HepG2 (cell line): ENCODE data around the gene HDGF. TPM values are rescaled to one million over a fixed set of nuclear protein-coding genes. Genes with fewer than 3 reads are reported as not detected.

Experiments
- ARID5B ChIP-seq: IDR thresholded peaks from 2 replicates; pipeline ENCODE4 v1.4.0; 2020; ENCODE audit warnings: mild to moderate bottlenecking, missing genetic modification reagents
- ATAD3A ChIP-seq: sonication (generic); formaldehyde crosslinking; IDR thresholded peaks from 2 replicates; pipeline ENCODE4 v1.4.0; 2020; ENCODE audit warnings: missing genetic modification reagents
- ETS1 ChIP-seq: sonication (generic); formaldehyde crosslinking; IDR thresholded peaks from 2 replicates; pipeline ENCODE4 v1.4.0; 2020; ENCODE audit warnings: missing genetic modification reagents
- FOXP1 ChIP-seq, 2 experiments: fragments of 450-650 bp in 1 of 2; IDR thresholded peaks; 2 replicates each; pipeline ENCODE4 v1.6.1; 2017 to 2018; ENCODE audit warnings: antibody characterized with exemption in 1 of 2
- HCFC1 ChIP-seq: fragments of 150-350 bp; IDR thresholded peaks from 2 replicates; pipeline ENCODE4 v1.6.1; 2014; ENCODE audit warnings: low read depth, low read length
- HMGA1 ChIP-seq: sonication (generic); formaldehyde crosslinking; conservative IDR thresholded peaks from 2 replicates; pipeline ENCODE4 v1.4.0; 2020; ENCODE audit warnings: missing genetic modification reagents
- HNRNPLL ChIP-seq: fragments of 200-400 bp; formaldehyde crosslinking; IDR thresholded peaks from 2 replicates; pipeline ENCODE4 v1.6.1; 2017; ENCODE audit warnings: mild to moderate bottlenecking, low read depth, low read length; ENCODE audit not compliant: poor library complexity, severe bottlenecking
- MTERF4 ChIP-seq: sonication (generic); formaldehyde crosslinking; IDR thresholded peaks from 2 replicates; pipeline ENCODE4 v1.8.0; 2023; ENCODE audit warnings: mild to moderate bottlenecking, missing genetic modification reagents
- NCOA2 ChIP-seq: sonication (generic); formaldehyde crosslinking; IDR thresholded peaks from 2 replicates; pipeline ENCODE4 v1.8.0; 2022; ENCODE audit warnings: inconsistent platforms
- POGK ChIP-seq: sonication (generic); formaldehyde crosslinking; conservative IDR thresholded peaks from 2 replicates; pipeline ENCODE4 v1.8.0; 2022; ENCODE audit warnings: mild to moderate bottlenecking, moderate library complexity, missing genetic modification reagents
- SMAD1 ChIP-seq: sonication (generic); formaldehyde crosslinking; IDR thresholded peaks from 2 replicates; pipeline ENCODE4 v1.4.0; 2020; ENCODE audit warnings: missing genetic modification reagents, low read depth, mild to moderate bottlenecking, borderline replicate concordance
- SPEN ChIP-seq: sonication (generic); formaldehyde crosslinking; IDR thresholded peaks from 2 replicates; pipeline ENCODE4 v1.5.1; 2020; ENCODE audit warnings: low read depth, mild to moderate bottlenecking, missing genetic modification reagents
- ZFP37 ChIP-seq: sonication (generic); formaldehyde crosslinking; IDR thresholded peaks from 2 replicates; pipeline ENCODE4 v1.4.0; 2020; ENCODE audit warnings: missing genetic modification reagents, borderline replicate concordance
- ZNF124 ChIP-seq: sonication (generic); formaldehyde crosslinking; IDR thresholded peaks from 2 replicates; pipeline ENCODE4 v1.4.0; 2020; ENCODE audit warnings: missing genetic modification reagents
- ZNF3 ChIP-seq: IDR thresholded peaks from 2 replicates; pipeline ENCODE4 v1.7.0; 2017; ENCODE audit warnings: inconsistent platforms
- ZNF780A ChIP-seq: sonication (generic); formaldehyde crosslinking; IDR thresholded peaks from 2 replicates; pipeline ENCODE4 v1.8.0; 2022; ENCODE audit warnings: mild to moderate bottlenecking, missing genetic modification reagents, moderate library complexity
- ZSCAN5A ChIP-seq: sonication (generic); formaldehyde crosslinking; IDR thresholded peaks from 2 replicates; pipeline ENCODE4 v1.8.0; 2022; ENCODE audit warnings: mild to moderate bottlenecking, missing genetic modification reagents, borderline replicate concordance
- polyA plus RNA-seq, 8 experiments: library from polyadenylated mRNA; depleted of rRNA in 3 of 8; stranded (reverse) in 7 of 8; unstranded in 1 of 8; fragments of >200 nt; fragmentation: Illumina TruSeq in 4 of 8; extraction: Trizol in 4 of 8; gene quantifications; 2 replicates each; pipeline versions ENCODE4 v1.2.1 to v1.2.3, GENCODE V29; 2011 to 2016; ENCODE audit warnings: low read depth in 4 of 8, missing spikeins in 1 of 8, mixed read lengths in 1 of 8; ENCODE audit not compliant: insufficient read depth in 1 of 8
- total RNA-seq, 5 experiments: library from RNA; depleted of rRNA; stranded (reverse); fragments of >200 nt; fragmentation: Illumina TruSeq; extraction: Trizol; gene quantifications; 2 replicates each; pipeline ENCODE4 v1.2.3, GENCODE V29; 2016; ENCODE audit warnings: low read depth in 1 of 5

Gene HDGF
- total and polyA plus RNA-seq, 2 of the 13 experiments (the other 11 are each of a cell fraction or from before 2014, with no cell fraction given) = 156 to 196 TPM

GRCh38 chr1:156751757-156752481 lies 444 bp upstream of the HDGF start (continued):
- TF ChIP-seq ZSCAN5A (CRISPR knock-in tag) = no peak
- no peak for TF ChIP-seq ZNF780A (CRISPR knock-in tag)
- TF ChIP-seq HNRNPLL = peak; percentile 65
- no peak for TF ChIP-seq ZFP37
- TF ChIP-seq POGK = peak; percentile 71; the same call in 1 of the 2 replicates
- no peak for TF ChIP-seq HMGA1 (CRISPR knock-in tag)
- peak; percentile 38; the same call in 1 of the 2 replicates for TF ChIP-seq ZNF124 (CRISPR knock-in tag)
- peak; percentile 43; the same call in 1 of the 2 replicates for TF ChIP-seq ARID5B (CRISPR knock-in tag)
- 0 out of 2 replicates have a peak, but pooled peaks have one; percentile 67 for TF ChIP-seq ETS1 (CRISPR knock-in tag)
- TF ChIP-seq MTERF4 (CRISPR knock-in tag) = peak; percentile 54; the same call in 1 of the 2 replicates
- TF ChIP-seq HCFC1 = peak; percentile 70
- no peak for TF ChIP-seq ATAD3A
- TF ChIP-seq FOXP1 (IDR thresholded peaks at IDR 0.05) = no peak
- 0 out of 2 replicates have a peak, but pooled peaks have one; percentile 13 for TF ChIP-seq FOXP1 (CRISPR knock-in tag; IDR thresholded peaks at IDR 0.05)
- no peak; the same call in 1 of the 2 replicates for TF ChIP-seq ZNF3 (CRISPR knock-in tag)
- peak; percentile 88 for TF ChIP-seq SPEN (CRISPR knock-in tag)
- TF ChIP-seq SMAD1 (CRISPR knock-in tag) = peak; percentile 64; the same call in 1 of the 2 replicates
- TF ChIP-seq NCOA2 (CRISPR knock-in tag) = no peak; the same call in 1 of the 2 replicates
